Nephron (organoid): ENCODE results near the gene AHCYL2.

Experiments used
- H3K27ac Mint-ChIP-seq, 3 experiments: 2 replicates each; pipeline ENCODE4 v1.8.0; 2020; ENCODE audit warnings: mixed read lengths in 3 of 3, mild to moderate bottlenecking in 2 of 3, moderate library complexity in 1 of 3
- H3K27me3 Mint-ChIP-seq: 2 replicates; pipeline ENCODE4 v1.8.0; 2021; ENCODE audit warnings: low read depth, mild to moderate bottlenecking, moderate library complexity, mixed read lengths
- H3K36me3 Mint-ChIP-seq: 2 replicates; pipeline ENCODE4 v1.8.0; 2020; ENCODE audit warnings: low read depth, mixed read lengths
- H3K4me1 Mint-ChIP-seq: 2 replicates; pipeline ENCODE4 v1.8.0; 2020; ENCODE audit warnings: mixed read lengths
- H3K4me3 Mint-ChIP-seq, 3 experiments: 2 replicates each; pipeline ENCODE4 v1.8.0; 2020; ENCODE audit warnings: mild to moderate bottlenecking in 3 of 3, mixed read lengths in 3 of 3, moderate library complexity in 2 of 3
- H3K9me3 Mint-ChIP-seq: 2 replicates; pipeline ENCODE4 v1.8.0; 2020; ENCODE audit warnings: mixed read lengths
- CTCF ChIP-seq, 3 experiments: fragments of 200-600 bp; sonication (generic); IDR thresholded peaks; one replicate each; pipeline ENCODE4 v1.5.0; 2021; ENCODE audit warnings: antibody characterized with exemption in 3 of 3; ENCODE audit not compliant: unreplicated experiment in 3 of 3

The AHCYL2 gene

GRCh38 chr7:129224251-129225205 is at the start of gene AHCYL2:
Gene AHCYL2 (plus strand): TSS chr7:129225030.
- H3K36me3 Mint-ChIP-seq: no peaks in the 10 kb centered on the region
- peak within 1 kb of the TSS; percentile 94 to 98 (median 95) for H3K27ac Mint-ChIP-seq
- H3K4me1 Mint-ChIP-seq: peaks cover 39% of the 10 kb centered on the region
- no peaks in the 10 kb centered on the region for H3K9me3 Mint-ChIP-seq
- no peak for TF ChIP-seq CTCF (IDR thresholded peaks at IDR 0.05; ENCODE audit: unreplicated experiment in 3 of 3)
- no peaks in the 10 kb centered on the region for H3K27me3 Mint-ChIP-seq
- peak within 1 kb of the TSS; percentile 90 to 98 (median 96) for H3K4me3 Mint-ChIP-seq

GRCh38 chr7:129176916-129177710 is 47.7 kb upstream of the AHCYL2 start:
- peak overlapping the region in 1 of 3 experiments; percentile 20 for H3K27ac Mint-ChIP-seq
- no peaks in the 10 kb centered on the region for H3K27me3 Mint-ChIP-seq
- no peaks in the 10 kb centered on the region for H3K9me3 Mint-ChIP-seq
- H3K4me3 Mint-ChIP-seq: no peak overlapping the region
- no peak for TF ChIP-seq CTCF (IDR thresholded peaks at IDR 0.05; ENCODE audit: unreplicated experiment in 3 of 3)
- H3K4me1 Mint-ChIP-seq: peaks cover 4% of the 10 kb centered on the region
- H3K36me3 Mint-ChIP-seq: no peaks in the 10 kb centered on the region

GRCh38 chr7:129184981-129185670 is 39.7 kb upstream of the AHCYL2 start:
- H3K27ac Mint-ChIP-seq: peak overlapping the region; percentile 38 to 77 (median 51)
- no peaks in the 10 kb centered on the region for H3K27me3 Mint-ChIP-seq
- H3K4me1 Mint-ChIP-seq: peaks cover 29% of the 10 kb centered on the region
- no peaks in the 10 kb centered on the region for H3K36me3 Mint-ChIP-seq
- TF ChIP-seq CTCF (IDR thresholded peaks at IDR 0.05; ENCODE audit: unreplicated experiment in 3 of 3): no peak
- peak overlapping the region in 2 of 3 experiments; percentile 49 to 72 for H3K4me3 Mint-ChIP-seq
- no peaks in the 10 kb centered on the region for H3K9me3 Mint-ChIP-seq

- Mint-ChIP-seq H3K36me3 (peaks cover 5% of the 10 kb centered on the region), H3K27me3 (no peaks in the 10 kb centered on the region), H3K4me3 (peak overlapping the region; percentile 48 to 88 (median 88)), H3K9me3 (no peaks in the 10 kb centered on the region), H3K4me1 (peaks cover 42% of the 10 kb centered on the region), H3K27ac (peak overlapping the region; percentile 66 to 84 (median 80))
- no peak for TF ChIP-seq CTCF (IDR thresholded peaks at IDR 0.05; ENCODE audit: unreplicated experiment in 3 of 3)
Observed at GRCh38 chr7:129186749-129187260, 38.0 kb upstream of the AHCYL2 start.

GRCh38 chr7:129187681-129188371 is 37.0 kb upstream of the AHCYL2 start:
- Mint-ChIP-seq H3K36me3 (peaks cover 16% of the 10 kb centered on the region), H3K27ac (peak overlapping the region; percentile 80 to 90 (median 84)), H3K4me3 (peak overlapping the region; percentile 88 to 93 (median 88)), H3K4me1 (peaks cover 51% of the 10 kb centered on the region), H3K9me3 (no peaks in the 10 kb centered on the region), H3K27me3 (no peaks in the 10 kb centered on the region)
- TF ChIP-seq CTCF (IDR thresholded peaks at IDR 0.05; ENCODE audit: unreplicated experiment in 3 of 3): no peak
